Ovary (tissue), 9 donors: Measurements from ENCODE around the gene ENOX2. TPM values are rescaled to one million over a fixed set of nuclear protein-coding genes. Genes with fewer than 3 reads are reported as not detected.
"Not testable (repeated sequence)": the region's sequence is repeated elsewhere in the genome, so short reads cannot be mapped to it uniquely, and the experiment has no call there.

Experiments
- DNase-seq, 5 donors: peaks; one replicate each; pipeline ENCODE4 v3.0.0-alpha.2; 2019 to 2020
- H3K27ac ChIP-seq, 2 donors: fragments of 200-600 bp; one replicate each; pipeline versions ENCODE4 v1.5.1 to v1.8.0; 2019 to 2022
- H3K27me3 ChIP-seq: fragments of 200-600 bp; one replicate; pipeline ENCODE4 v1.8.0; 2022
- H3K36me3 ChIP-seq: fragments of 200-600 bp; sonication (generic); one replicate; pipeline ENCODE4 v1.5.1; 2019
- H3K4me1 ChIP-seq: one replicate; pipeline ENCODE4 v1.8.1; 2013; ENCODE audit warnings: mild to moderate bottlenecking, moderate library complexity; ENCODE audit not compliant: insufficient read depth
- H3K4me3 ChIP-seq: fragments of 200-600 bp; sonication (generic); one replicate; pipeline ENCODE4 v1.5.1; 2017
- H3K9me3 ChIP-seq, 2 donors: fragments of 200-600 bp in 1 of 2; sonication (generic) in 1 of 2; one replicate each; pipeline versions ENCODE4 v1.5.1 to v1.8.1; 2013 to 2019; ENCODE audit warnings: mild to moderate bottlenecking in 1 of 2, moderate library complexity in 1 of 2
- EP300 ChIP-seq: sonication (generic); formaldehyde crosslinking; IDR thresholded peaks from one replicate; pipeline ENCODE4 v1.6.1; 2017; ENCODE audit warnings: antibody characterized with exemption
- POLR2A ChIP-seq: fragments of 450-650 bp; IDR thresholded peaks from one replicate; pipeline ENCODE4 v1.6.1; 2017; ENCODE audit warnings: antibody characterized with exemption, mild to moderate bottlenecking, moderate library complexity
- WGBS, 3 donors: extraction: QIAGEN DNeasy Blood & Tissue Kit in 1 of 3; methylation state at CpG; one replicate each; pipeline versions ENCODE4 v1.1.5 to v1.1.7; 2013 to 2017; 5-methylcytosine and 5-hydroxymethylcytosine counted together
- intact Hi-C, 4 donors: fragments of 100-400 bp; cut with DNase I; formaldehyde crosslinking; loops; one replicate each; pipeline versions ENCODE4 v1.11.0 to v1.15.1; 2022 to 2023
- polyA plus RNA-seq, 2 donors: library from polyadenylated mRNA; stranded (reverse); fragments of 200-250 nt in 1 of 2; fragments of 350-450 nt in 1 of 2; fragmentation: Illumina TruSeq in 1 of 2; extraction: RNeasy Lipid Tissue Mini Kit (QIAGEN cat#74804) in 1 of 2; gene quantifications; one replicate each; pipeline ENCODE4 v1.2.3, GENCODE V29; 2013 to 2014
- total RNA-seq, 7 donors: library from RNA; depleted of rRNA in 2 of 7; stranded (reverse); fragments of >200 nt in 2 of 7; fragmentation: NEBNext Ultra II Directional in 3 of 7; extraction: Animal tissue kit (Norgen Biotek cat#: 25700) in 3 of 7; gene quantifications; one replicate each; pipeline versions ENCODE4 v1.1.0 to v1.2.4, GENCODE V29; 2016 to 2023
- TF ChIP-seq, protein P1 (sequence below), 3 donors: fragments of 450-650 bp in 2 of 3; fragments of 200-600 bp in 1 of 3; IDR thresholded peaks; one replicate each; pipeline versions ENCODE4 v1.5.1 to v1.8.0; 2016 to 2022; ENCODE audit warnings: antibody characterized with exemption in 3 of 3, mild to moderate bottlenecking in 1 of 3
- donor health status: DM: no; HTN: no; CAD: no; lungs with moderate emphysema.
- donor health status: DM: no; HTN: no; CAD: no.
- donor health status: Bipolar disorder and iron deficiency.
- donor health status: DM: yes; HTN: yes; CAD: no.
- donor health status: DM: no; HTN: no; CAD: no.
- donor health status: DM: yes; HTN: yes; CAD: no.

ENOX2 gene
- total and polyA plus RNA-seq, 9 donors = 5.4 to 17.8 (median 13.1) TPM

DNA sequence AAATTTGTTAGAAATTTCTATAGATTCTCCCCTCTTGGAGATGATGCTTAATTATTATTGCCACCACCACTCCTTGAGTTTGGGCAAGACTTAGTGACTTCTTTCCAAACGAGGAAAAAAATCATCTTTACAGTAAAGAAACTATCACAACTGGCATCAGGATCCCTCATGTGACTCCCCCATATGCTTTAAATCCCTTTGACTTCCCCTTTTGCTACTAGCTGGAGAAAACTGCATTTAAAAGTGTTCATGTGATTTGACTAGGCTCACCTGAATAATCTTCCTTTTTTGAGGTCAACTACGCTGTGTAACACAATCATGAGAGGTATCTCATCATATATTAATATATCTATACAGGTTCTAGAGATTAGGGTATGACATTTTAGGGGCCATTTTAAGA is 30.3 kb upstream of the ENOX2 start:
- WGBS, 3 donors = 61 to 72% (median 64%) methylated on average over 2 of the region's 2 CpGs
- no peak overlapping the region for H3K27ac ChIP-seq
- H3K27me3 ChIP-seq = no peaks in the 10 kb centered on the region
- intact Hi-C loops = no loop called here
- H3K4me3 ChIP-seq = no peak overlapping the region
- no peak for DNase-seq
- TF ChIP-seq POLR2A = no peak
- TF ChIP-seq EP300 = no peak
- TF ChIP-seq, protein P1, sequence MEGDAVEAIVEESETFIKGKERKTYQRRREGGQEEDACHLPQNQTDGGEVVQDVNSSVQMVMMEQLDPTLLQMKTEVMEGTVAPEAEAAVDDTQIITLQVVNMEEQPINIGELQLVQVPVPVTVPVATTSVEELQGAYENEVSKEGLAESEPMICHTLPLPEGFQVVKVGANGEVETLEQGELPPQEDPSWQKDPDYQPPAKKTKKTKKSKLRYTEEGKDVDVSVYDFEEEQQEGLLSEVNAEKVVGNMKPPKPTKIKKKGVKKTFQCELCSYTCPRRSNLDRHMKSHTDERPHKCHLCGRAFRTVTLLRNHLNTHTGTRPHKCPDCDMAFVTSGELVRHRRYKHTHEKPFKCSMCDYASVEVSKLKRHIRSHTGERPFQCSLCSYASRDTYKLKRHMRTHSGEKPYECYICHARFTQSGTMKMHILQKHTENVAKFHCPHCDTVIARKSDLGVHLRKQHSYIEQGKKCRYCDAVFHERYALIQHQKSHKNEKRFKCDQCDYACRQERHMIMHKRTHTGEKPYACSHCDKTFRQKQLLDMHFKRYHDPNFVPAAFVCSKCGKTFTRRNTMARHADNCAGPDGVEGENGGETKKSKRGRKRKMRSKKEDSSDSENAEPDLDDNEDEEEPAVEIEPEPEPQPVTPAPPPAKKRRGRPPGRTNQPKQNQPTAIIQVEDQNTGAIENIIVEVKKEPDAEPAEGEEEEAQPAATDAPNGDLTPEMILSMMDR (IDR thresholded peaks at IDR 0.05) = no peak
- no peaks in the 10 kb centered on the region for H3K9me3 ChIP-seq
- no peaks in the 10 kb centered on the region for H3K4me1 ChIP-seq
- no peaks in the 10 kb centered on the region for H3K36me3 ChIP-seq

DNA sequence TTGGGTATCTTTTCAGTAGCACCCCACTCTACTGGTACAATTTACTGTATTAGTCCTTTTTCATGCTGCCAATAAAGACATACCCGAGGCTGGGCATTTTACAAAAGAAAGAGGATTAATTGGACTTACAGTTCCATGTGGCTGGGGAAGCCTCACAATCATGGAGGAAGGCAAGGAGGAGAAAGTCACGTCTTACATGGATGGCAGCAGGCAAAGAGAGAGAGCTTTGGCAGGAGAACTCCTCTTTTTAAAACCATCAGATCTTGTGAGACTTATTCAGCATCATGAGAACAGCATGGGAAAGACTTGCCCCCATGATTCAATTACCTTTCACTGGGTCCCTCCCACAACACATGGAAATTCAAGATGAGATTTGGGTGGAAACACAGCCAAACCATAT is 17.4 kb upstream of the ENOX2 start:
- 41 to 52% (median 48%) methylated on average over 2 of the region's 2 CpGs for WGBS, 3 donors
- DNase-seq, intact Hi-C loops, H3K9me3 ChIP-seq, H3K27ac ChIP-seq, H3K36me3 ChIP-seq, H3K4me3 ChIP-seq, H3K4me1 ChIP-seq, H3K27me3 ChIP-seq: not testable (repeated sequence)

DNA sequence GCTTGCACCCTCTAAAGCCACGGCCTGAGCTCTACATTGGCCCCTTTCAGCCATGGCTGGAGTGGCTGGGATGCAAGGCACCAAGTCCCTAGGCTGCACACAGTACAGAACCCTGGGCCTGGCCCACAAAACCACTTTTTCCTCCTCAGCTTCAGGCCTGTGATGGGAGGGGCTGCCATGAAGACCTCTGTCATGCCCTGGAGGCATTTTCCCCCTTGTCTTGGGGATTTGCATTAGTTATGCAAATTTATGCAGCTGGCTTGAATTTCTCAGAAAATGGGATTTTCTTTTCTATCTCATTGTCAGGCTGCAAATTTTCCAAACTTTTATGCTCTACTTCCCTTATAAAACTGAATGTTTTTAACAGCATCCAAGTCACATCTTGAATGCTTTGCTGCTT is 16.7 kb upstream of the ENOX2 start:
- H3K27me3 ChIP-seq, H3K36me3 ChIP-seq, H3K9me3 ChIP-seq, H3K27ac ChIP-seq, H3K4me1 ChIP-seq, H3K4me3 ChIP-seq, DNase-seq, intact Hi-C loops: not testable (repeated sequence)
- 8 to 38% (median 22%) methylated on average over 1 of the region's 1 CpG for WGBS, 3 donors

DNA sequence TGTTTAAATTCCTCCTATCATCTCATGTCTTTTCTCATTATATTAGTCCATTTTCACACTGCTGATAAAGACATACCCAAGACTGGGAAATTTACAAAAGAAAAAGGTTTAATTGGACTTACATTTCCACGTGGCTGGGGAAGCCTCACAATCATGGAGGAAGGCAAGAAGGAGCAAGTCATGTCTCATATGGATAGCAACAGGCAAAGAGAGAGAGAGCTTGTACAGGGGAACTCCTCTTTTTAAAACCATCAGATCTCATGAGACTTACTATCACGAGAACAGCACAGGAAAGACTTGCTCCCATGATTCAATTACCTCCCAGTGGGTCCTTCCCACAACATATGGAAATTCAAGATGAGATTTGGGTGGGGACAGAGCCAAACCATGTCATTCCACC is 15.5 kb upstream of the ENOX2 start:
- H3K27ac ChIP-seq, H3K9me3 ChIP-seq, H3K4me3 ChIP-seq, H3K4me1 ChIP-seq, DNase-seq, H3K27me3 ChIP-seq, H3K36me3 ChIP-seq, intact Hi-C loops: not testable (repeated sequence)
- 46 to 54% (median 51%) methylated on average over 2 of the region's 2 CpGs for WGBS, 3 donors

DNA sequence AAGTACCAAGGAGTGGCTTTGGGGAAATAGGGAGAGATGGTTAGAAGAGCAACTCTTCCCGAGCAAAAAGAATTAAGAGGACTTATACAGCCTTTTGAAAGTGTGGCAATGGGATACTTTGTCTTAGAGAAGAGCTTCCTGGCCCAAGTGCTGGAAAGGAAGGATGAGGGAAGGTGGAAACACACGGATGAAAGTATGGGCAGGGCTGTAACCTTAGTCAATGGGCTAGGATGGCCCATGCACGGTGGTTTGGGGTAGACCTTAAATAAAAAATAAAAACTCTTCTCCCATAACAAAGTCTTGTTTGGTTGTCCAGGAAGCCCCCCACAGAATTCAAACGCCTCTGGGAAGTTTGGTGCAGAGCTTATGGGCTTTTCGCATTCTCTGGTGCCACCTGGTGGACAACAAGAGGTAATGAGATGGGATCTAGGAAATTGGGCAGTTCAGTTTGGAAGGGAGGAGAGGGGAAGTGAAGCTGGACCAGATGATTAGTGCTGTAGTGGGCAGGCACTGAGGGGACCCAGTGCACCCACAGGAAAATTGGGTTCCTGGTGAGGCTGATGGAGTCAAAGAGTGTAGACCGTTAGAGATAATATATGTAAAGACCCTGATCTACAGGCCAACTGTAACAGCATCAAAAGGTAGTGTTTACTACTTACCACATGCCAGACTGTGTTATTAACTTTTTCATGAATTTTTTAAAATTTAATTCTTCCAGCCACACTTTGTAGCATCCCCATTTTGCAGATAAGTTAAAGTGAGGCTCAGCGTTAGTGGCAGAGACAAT is 13.8 kb upstream of the ENOX2 start:
- Histone ChIP-seq H3K36me3 (no peaks in the 10 kb centered on the region), H3K27ac (no peak overlapping the region), H3K27me3 (no peaks in the 10 kb centered on the region), H3K4me1 (no peaks in the 10 kb centered on the region), H3K4me3 (no peak overlapping the region), H3K9me3 (no peaks in the 10 kb centered on the region)
- peak; percentile 19 to 47 (median 35) for DNase-seq
- WGBS, 3 donors = 25 to 31% (median 29%) methylated on average over 7 of the region's 7 CpGs
- intact Hi-C loops = no loop called here
- TF ChIP-seq POLR2A (no peak), EP300 (no peak)
- TF ChIP-seq, protein P1 (IDR thresholded peaks at IDR 0.05) = peak in 2 of 3 donors; percentile 31 to 45

DNA sequence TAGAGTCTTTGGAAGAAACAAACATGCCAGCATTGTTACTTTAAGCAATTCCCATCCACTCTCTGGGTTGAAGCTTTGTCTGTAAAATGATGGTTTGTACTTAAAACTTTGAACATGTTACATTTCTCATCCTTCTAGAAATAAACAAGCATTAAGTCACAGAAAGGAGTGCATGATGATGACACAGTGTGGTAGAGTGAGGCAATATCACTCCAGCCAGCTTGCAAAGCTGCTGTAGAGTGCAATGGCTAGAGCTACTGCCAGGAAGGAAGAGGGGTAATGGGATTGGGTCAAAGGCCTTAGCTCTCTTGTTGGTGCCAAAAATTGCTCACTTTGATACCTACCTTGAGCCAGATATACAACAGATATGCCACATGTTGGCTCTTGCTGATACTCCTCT is 12.3 kb upstream of the ENOX2 start:
- no peak for DNase-seq
- Histone ChIP-seq H3K4me3 (no peak overlapping the region), H3K36me3 (no peaks in the 10 kb centered on the region), H3K9me3 (no peaks in the 10 kb centered on the region), H3K27ac (no peak overlapping the region), H3K27me3 (no peaks in the 10 kb centered on the region), H3K4me1 (no peaks in the 10 kb centered on the region)
- TF ChIP-seq POLR2A (no peak), EP300 (no peak)
- TF ChIP-seq, protein P1 (IDR thresholded peaks at IDR 0.05) = no peak
- intact Hi-C loops = no loop called here
